NCI-H2171 (cell line): ENCODE data around the gene RAB40B.
A peak's percentile ranks its signal among the peaks of the same experiment; 100 is the strongest.

Experiments used
- DNase-seq: peaks from one replicate; lab custom pipeline; 2025; lab: John Stamatoyannopoulos, UW

The RAB40B gene

GRCh38 chr17:82716203-82717010 is 17.9 kb upstream of the RAB40B start, which contains the start of gene FN3KRP:
Gene FN3KRP (plus strand): TSS chr17:82716706. CDS start chr17:82716756, 50 bp downstream.
- peak; percentile 89 for DNase-seq

- no peak for DNase-seq
Measured at GRCh38 chr17:82713071-82713723, 14.7 kb upstream of the RAB40B start.

GRCh38 chr17:82710499-82711232 is 12.2 kb upstream of the RAB40B start:
- no peak for DNase-seq

- no peak for DNase-seq
Measured at GRCh38 chr17:82709676-82710498, 11.4 kb upstream of the RAB40B start.

- DNase-seq, result no peak
Measured at GRCh38 chr17:82709024-82709675, 10.7 kb upstream of the RAB40B start.

GRCh38 chr17:82705756-82706155 is 7.3 kb upstream of the RAB40B start:
- DNase-seq, result no peak

- DNase-seq, result no peak
Measured at GRCh38 chr17:82704886-82705285, 6.4 kb upstream of the RAB40B start.

- no peak for DNase-seq
Measured at GRCh38 chr17:82703935-82704865, 5.7 kb upstream of the RAB40B start.

GRCh38 chr17:82703036-82703745 is 4.7 kb upstream of the RAB40B start:
- no peak for DNase-seq

GRCh38 chr17:82702231-82702927 is 3.9 kb upstream of the RAB40B start:
- DNase-seq, result no peak

- DNase-seq, result no peak
Measured at GRCh38 chr17:82699551-82699950, 1.1 kb upstream of the RAB40B start.

GRCh38 chr17:82698974-82699442 is 510 bp upstream of the RAB40B start:
- DNase-seq, result no peak

- no peak for DNase-seq
Measured at GRCh38 chr17:82697808-82698064, 762 bp downstream of the RAB40B start.

- no peak for DNase-seq
Measured at GRCh38 chr17:82696916-82697807, 1.3 kb downstream of the RAB40B start.

GRCh38 chr17:82696259-82696658 is 2.2 kb downstream of the RAB40B start:
- DNase-seq, result no peak

- DNase-seq, result no peak
Measured at GRCh38 chr17:82694647-82695046, 3.9 kb downstream of the RAB40B start.

GRCh38 chr17:82693168-82693867 is 5.2 kb downstream of the RAB40B start:
- no peak for DNase-seq
